ENCODE results near the gene RIT2.

The RIT2 gene

DNA sequence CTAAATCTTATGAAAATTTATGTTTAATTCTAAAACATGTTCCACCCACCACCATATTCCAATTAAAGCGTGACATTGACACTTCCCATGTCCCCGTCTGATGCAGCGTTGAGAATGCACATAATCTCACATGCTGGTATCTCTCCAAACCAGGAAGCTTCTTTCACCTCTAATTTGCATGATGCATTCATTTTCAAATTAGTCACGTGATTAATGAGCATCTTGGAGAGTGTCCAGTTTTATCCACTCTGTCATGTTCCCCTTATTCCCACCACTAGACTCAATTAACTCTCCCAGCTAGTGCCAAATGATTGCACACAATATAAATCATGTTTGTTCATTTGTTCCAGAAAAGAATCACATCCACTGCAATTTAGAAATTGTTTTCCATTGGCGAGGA lies 105.8 kb downstream of the RIT2 start:
- DNase-seq = no peak

GRCh38 chr18:43007365-43007764 lies 108.1 kb downstream of the RIT2 start:
- DNase-seq = no peak

- no peak for DNase-seq
Observed at GRCh38 chr18:43004421-43004820, 111.1 kb downstream of the RIT2 start.

DNA sequence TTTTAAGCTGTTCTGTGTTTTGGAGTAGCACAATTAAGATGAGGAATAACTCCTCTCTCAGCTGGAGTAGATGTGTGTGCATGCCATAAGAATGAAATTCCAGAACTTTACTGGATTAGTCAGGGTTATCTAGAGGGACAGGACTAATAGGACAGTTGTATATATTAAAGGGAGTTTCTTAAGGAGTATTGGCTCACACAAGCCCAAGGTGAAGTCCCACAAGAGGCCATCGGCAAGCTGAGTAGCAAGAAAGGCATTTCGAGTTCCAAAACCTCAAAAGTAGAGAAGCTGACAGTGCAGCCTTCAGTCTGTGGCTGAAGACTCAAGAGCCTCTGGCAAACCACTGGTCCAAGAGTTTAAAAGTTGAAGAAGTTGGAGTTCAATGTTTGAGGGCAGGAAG lies 113.7 kb downstream of the RIT2 start:
- DNase-seq = no peak

DNA sequence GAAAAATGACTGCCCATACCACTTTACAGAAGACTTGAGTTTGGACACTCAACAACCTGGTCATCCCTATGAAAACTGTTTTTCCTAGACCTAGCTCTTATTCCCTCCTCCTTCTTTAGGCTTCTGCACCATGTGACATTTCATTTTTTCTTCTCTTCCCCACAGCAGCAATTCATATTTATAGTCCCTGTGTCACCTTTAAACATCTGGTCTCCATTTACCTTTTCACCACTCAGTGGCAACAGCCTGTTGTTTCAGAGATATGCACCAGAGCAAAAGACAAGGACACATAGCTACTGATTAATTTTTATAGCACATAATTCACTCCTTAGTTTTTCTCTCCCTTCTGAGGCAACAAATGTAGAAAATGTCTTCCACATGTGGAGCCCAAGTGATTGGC lies 118.7 kb downstream of the RIT2 start:
- DNase-seq = no peak

DNA sequence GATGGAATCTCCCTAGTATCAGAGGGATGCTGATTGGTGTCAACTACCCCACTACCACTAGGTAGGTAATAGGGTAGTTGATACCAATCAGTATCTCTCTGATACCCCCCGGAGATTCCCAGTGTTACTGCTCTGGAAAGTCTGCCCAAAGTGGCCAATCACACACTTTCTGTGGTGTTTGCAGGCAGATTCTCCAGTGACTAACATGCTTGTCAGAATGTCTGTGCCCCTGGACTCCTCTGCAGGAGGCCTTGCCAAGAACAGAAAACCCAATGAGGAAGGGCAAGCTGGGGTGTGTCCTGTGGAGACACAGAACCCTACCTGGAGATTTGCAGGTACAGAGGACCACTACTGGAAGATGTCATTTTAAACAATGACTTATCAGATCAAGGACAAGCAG lies 135.1 kb downstream of the RIT2 start:
- no peak for DNase-seq

DNA sequence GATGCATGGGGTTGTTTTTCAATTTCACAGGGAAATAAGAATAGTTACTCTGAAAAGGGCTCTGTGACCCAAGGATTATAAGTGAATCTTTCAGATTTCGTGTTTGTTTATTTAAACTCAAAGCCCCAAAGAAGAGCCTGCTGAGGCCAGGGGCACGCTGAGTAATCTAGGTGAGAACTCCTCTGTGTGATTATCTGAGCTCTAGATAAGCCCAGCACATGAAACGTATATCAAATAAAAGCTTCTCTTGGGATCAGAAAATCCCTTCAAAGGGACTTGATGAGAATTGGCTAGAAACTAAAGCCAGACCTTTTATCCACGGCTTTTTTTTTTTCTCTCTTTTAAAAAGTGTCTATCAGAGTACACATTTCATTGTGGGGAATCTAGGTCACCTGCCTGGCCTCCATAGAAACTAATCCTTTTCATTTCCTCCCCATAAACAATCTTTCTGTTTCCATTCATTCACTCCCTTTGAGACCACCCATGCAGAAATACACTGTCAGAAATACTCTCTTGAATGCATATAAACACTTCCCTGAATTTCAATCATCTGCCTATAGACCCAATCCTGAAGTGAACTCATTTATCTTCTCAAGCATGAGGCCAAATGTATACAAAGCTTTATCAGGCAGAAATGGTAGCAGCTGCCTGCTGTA lies 137.4 kb downstream of the RIT2 start:
- no peak for DNase-seq

GRCh38 chr18:42976869-42977590 lies 138.5 kb downstream of the RIT2 start:
- DNase-seq = no peak

- no peak for DNase-seq
Observed at GRCh38 chr18:42969366-42969765, 146.1 kb downstream of the RIT2 start.

DNA sequence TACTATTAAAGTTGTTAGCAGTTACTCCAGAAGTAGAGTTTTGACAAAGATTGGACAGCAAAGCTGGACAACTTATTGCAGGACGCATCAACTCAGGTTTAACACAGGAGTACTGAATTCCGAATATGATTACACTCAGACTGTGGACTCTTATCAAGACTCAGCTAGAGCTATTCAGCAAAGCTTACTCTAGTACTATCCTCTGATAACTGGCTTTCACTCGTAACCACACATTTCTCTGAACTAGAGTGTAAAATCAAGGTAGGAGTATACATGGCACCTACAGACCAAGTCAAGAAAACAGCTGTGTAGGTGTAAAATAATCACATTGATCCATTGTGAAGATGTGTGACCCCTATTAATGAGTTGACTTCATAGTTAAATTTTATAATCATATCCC lies 154.2 kb downstream of the RIT2 start:
- no peak for DNase-seq

DNA sequence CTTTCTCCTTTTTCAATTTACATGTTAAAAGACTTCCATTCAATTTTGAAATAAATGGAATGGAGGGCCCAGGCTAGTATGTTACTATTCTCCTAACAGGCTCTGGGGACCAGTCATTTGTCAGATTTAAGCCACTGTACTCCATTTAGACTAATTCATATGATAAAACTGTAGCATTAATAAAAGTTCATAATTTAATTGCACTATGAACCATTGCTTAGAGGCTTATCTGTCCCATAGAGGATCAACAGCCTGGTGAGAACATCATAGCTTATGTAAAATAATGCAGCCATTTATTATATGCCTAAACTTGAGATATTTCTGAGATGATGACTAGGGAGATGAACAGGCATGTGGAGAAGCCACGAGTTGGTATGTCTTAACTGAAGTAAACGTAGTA lies 156.0 kb downstream of the RIT2 start:
- DNase-seq = no peak

DNA sequence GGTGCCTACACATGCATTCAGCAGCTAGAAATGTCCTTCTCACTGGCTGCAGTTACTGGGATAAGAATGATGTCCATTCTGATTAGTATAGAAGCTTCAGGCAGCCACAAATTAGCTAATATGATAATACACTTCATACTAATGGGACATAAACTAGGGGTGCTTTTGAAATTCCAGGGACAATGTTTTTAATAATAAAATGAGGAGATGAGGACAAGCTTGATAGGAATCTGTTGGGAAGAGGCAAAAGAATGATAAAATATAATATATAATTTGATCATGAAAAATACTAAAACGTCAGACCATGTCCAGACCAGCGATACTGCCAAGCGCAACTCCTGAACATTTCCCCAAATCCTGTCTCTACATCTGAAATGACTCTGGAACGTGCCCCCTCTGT lies 157.1 kb downstream of the RIT2 start:
- no peak for DNase-seq

DNA sequence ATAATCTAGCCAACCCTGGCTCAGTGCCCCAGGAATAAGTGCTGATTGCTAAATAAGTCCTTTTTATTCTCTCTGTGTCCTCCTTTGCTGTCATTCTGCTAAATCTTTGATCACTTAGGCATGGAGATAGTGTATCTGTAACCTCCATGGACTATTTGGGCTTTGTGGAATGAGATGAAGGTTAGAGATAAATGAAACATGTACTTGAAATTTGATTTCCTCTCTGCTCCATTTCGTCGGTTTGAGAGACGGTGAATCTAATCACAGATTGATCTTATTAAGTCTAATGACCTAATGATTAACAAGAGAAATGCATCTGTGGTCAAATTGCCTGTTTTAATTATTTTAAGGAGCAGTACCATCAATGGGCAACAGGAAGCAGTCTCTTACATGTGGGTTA lies 159.2 kb downstream of the RIT2 start:
- DNase-seq = no peak

- no peak for DNase-seq
Observed at GRCh38 chr18:42954887-42955286, 160.6 kb downstream of the RIT2 start.

- DNase-seq = no peak
Observed at GRCh38 chr18:42953306-42953705, 162.2 kb downstream of the RIT2 start.

- DNase-seq = no peak
Observed at GRCh38 chr18:42950732-42951131, 164.8 kb downstream of the RIT2 start.

- no peak for DNase-seq
Observed at GRCh38 chr18:42948831-42949230, 166.7 kb downstream of the RIT2 start.

- no peak for DNase-seq
Observed at GRCh38 chr18:42941860-42942259, 173.6 kb downstream of the RIT2 start.

DNA sequence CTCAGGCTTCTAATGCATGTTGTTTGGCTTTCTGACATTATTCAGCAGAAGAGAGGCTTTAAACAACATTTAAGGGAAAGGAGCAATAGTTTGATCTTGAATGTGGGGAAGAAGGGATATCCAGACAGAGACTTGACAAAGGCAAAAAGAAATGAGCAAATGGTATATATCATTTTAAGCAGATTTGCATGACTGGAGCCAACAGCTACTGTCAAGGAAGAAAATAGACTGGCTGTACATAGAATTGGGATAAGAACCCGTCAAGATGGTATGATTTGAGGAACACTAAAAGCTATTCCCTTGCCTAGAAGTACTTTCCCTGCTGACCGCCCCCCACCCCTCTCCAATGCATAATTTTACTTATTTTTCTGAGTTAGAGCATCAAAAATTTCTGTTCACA lies 174.5 kb downstream of the RIT2 start:
- DNase-seq = no peak

- no peak for DNase-seq
Observed at GRCh38 chr18:42937436-42937835, 178.0 kb downstream of the RIT2 start.

GRCh38 chr18:42936289-42936688 lies 179.2 kb downstream of the RIT2 start:
- no peak for DNase-seq

DNA sequence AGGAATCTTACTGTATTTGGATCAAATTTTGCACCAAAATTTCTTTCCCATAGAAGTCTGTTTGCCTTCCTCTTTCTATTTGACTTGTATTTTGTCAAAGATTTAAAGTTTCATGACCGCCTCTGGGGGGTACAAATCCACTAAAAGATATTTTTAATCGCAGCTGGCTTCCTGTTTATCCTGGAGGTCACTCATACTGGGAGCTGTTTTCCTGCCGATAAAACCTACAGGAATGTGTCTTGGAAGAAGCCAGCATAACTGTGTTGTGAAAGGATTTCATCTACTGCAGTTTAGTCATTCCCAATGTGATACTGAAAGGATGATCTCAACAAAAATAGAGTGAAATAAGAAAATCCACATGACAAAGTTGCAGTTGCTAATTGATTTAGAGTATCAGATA lies 184.0 kb downstream of the RIT2 start:
- no peak for DNase-seq

GRCh38 chr18:42929857-42930256 lies 185.6 kb downstream of the RIT2 start:
- DNase-seq = no peak

- no peak for DNase-seq
Observed at GRCh38 chr18:42929181-42929580, 186.3 kb downstream of the RIT2 start.

DNA sequence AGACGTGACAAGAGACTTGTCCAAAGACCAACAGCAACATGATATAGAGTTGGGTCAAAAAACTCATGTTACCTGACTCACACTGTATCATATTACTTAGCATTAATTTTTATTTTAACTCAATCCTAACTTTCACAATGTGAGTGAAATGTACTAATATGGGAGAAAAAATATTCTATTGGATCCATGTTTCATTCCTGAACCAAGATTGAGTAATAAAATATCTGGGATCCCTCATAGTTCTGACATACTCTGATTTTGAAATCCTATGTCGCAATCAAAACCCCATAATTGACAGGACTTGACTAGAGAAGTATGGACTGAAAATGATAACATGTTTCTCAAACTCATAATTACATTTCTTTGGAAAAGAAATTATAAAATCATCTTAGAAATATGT lies 190.4 kb downstream of the RIT2 start:
- DNase-seq = no peak

Measured in NCI-H2029 treated with DMSO at 0.1 percent for 48 hours (cell line).